ENCODE results near the gene SLC25A10.
"Not testable (repeated sequence)": the region's sequence is repeated elsewhere in the genome, so short reads cannot be mapped to it uniquely, and the experiment has no call there.

The SLC25A10 gene

GRCh38 chr17:81723651-81724209, 11.6 kb downstream of the SLC25A10 start:
- DNase-seq = no peak

DNA sequence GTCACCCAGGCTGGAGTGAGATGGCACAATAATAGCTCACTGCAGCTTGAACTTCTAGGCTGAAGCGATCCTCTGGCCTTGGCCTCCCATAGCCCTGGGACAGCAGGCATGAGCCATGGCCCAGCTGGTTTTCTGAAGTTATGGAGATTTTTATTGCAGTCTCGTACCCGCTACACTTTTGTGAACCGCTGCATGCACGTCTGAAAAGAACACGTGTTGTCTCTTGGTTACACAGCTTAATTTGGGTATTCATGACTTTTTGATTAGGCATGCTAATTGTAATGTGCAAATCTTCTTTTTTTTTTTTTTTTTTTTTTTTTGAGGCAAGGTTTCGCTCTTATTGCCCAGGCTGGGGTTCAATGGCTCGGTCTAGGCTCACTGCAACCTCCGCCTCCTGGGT, 13.4 kb downstream of the SLC25A10 start:
- no peak for DNase-seq

GRCh38 chr17:81726004-81726403, 13.9 kb downstream of the SLC25A10 start:
- DNase-seq = no peak

DNA sequence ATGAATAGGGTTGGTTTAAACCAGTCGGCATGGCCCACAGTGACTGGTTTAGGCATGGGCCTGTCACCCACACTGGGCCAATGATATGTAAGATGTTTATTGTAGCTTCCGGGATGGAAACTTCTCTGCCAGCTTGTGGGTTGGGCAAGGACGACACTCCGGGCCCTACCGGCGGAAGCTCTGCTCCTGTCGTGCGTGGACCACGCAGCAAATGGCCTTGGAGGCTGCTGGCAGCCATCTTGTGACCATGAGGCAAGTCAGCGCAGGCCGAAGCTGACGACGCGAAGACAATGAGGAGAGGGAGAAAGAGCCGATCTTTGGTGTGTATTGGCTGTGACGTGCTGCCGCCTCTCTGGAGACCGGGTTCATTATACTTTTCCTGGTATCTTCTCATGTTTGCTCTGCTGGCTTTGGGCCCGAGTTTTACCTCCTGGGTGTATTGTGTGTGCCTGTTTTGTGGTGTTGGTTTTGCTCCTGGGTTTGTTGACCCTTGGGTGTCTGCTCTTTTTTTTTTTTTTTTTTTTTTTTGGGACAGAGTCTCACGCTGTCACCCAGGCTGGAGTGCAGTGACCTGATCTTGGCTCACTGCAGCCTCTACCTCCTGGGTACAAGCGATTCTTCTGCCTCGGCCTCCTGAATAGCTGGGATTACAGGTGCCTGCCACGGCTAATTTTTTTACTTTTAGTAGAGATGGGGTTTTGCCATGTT, 15.4 kb downstream of the SLC25A10 start:
- no peak for DNase-seq

- DNase-seq = peak; percentile 30
Observed at GRCh38 chr17:81733507-81734404, 21.7 kb downstream of the SLC25A10 start.

- no peak for DNase-seq
Observed at GRCh38 chr17:81734405-81735263, 22.6 kb downstream of the SLC25A10 start.

DNA sequence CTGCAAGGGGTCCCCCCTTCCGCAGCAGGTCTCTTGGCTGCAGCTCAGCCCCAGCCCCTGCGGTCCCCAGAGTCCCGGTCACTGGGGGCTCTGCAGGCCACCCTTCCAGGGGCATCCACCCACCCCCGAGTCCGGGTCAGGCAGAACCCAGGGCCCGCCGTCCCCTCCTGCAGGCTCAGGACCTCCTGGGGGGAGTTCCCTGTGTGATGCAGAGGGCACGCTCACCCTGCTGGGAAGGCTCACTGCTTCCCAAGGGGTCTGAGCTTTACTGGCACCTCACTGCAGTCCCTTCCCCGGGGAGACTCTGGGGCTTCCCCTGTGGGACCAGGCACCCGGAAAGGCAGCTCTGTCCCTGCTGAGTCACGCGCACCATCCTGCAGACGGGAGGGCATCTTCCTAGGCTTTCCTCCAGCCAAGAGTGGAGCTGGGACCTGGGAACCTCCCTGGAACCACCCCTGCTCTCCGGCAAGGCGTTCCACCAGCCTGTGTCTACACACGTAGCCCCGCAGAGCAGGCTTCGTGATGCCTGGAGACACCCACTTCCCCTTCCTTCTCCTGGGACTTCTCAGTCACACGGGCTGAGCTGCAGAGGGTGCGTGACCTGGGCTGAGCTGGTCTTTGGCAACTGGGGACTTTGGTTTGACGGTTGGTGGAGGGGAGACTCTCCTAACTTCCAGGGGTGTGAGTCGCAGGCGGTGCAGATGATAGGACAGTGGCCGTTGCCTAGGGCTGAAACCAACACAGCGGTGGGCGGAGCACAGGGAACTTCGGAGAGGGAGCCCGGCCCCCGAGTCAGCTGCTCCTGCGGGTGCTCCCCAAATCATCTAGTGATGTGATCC, 23.4 kb downstream of the SLC25A10 start:
- DNase-seq = peak; percentile 30

DNA sequence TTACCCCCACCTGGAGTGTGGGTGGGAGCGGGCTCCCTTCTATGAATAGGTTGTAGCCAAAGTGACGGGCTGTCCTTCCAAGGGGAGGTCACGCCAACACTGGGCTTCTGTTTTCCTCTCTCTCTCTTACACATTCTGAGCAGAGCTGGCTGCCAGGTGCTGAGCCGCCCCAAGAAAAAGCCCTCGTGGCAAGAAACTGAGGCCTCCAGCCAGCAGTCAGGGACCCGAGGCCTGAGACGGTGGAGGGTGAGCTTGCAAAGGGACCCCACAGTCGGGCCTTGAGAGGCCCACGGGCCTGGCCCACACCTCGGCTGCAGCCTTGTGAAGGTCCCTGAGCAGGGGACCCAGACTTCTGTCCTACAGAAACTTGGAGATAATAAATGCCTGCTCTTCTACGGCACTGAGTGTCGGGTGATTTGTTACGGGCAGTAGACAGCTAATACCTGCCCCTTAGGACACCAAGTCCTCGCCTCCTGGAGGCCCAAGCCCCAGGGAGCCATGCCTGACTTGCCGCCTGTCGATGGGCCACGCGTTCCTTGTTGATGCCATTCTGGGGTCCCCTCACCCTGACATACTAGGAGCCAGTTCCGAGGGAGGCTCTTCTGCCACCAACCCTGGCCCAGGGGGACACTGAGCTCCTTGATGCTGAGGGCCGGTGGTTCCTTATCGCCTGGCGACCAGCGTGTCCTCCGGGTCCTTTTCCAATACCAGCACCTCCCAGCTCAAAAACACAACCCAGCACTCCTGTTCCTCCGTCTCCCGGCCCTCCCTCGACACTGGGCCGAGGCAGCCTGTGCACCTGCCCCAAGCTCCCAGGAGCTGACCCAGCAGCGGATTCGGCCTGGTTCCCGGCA, 26.1 kb downstream of the SLC25A10 start:
- no peak for DNase-seq

GRCh38 chr17:81738801-81739393, 26.8 kb downstream of the SLC25A10 start:
- DNase-seq = no peak

DNA sequence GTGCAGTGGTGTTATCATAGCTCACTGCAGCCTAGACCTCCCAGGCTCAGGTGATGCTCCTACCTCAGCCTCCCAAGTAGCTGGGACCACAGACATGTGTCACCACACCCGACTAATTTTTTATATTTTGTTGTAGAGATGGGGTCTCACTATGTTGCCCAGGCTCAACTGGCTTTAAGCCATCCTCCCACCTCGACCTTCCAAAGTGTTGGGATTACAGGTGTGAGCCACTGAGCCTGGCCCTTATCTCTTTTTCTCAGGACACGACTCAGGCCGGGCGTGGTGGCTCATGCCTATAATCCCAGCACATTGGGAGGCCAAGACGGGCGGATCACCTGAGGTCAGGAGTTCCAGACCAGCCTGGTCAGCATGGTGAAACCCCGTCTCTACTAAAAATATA, 27.5 kb downstream of the SLC25A10 start:
- DNase-seq = not testable (repeated sequence)

DNA sequence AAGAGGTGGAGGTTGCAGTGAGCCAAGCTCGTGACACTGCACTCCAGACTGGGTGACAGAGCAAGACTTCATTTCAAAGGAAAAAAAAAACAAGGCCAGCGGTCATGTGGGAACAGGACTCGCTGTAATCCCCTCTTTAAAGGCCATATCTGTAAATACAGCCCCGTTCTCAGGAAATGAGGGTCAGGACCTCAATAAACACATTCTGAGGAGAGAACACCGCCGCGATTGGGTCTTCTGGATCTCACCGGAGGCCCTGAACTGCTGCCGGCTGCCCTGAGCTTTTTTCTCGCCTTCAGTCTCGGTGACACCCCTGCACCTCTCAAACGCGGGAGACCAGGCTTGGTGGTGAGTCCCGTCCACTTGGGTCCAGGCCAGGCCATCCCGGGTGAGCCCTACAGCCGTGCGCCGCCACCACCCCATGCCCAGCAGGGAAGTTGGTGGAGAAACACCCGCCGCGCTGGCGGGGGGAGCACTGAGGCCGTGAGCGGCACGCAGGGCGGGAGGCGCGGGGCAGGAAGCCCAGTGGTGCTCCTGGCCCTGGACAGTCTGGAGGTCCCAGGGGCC, 28.4 kb downstream of the SLC25A10 start:
- DNase-seq = no peak

- no peak for DNase-seq
Observed at GRCh38 chr17:81741049-81741593, 29.0 kb downstream of the SLC25A10 start.

DNA sequence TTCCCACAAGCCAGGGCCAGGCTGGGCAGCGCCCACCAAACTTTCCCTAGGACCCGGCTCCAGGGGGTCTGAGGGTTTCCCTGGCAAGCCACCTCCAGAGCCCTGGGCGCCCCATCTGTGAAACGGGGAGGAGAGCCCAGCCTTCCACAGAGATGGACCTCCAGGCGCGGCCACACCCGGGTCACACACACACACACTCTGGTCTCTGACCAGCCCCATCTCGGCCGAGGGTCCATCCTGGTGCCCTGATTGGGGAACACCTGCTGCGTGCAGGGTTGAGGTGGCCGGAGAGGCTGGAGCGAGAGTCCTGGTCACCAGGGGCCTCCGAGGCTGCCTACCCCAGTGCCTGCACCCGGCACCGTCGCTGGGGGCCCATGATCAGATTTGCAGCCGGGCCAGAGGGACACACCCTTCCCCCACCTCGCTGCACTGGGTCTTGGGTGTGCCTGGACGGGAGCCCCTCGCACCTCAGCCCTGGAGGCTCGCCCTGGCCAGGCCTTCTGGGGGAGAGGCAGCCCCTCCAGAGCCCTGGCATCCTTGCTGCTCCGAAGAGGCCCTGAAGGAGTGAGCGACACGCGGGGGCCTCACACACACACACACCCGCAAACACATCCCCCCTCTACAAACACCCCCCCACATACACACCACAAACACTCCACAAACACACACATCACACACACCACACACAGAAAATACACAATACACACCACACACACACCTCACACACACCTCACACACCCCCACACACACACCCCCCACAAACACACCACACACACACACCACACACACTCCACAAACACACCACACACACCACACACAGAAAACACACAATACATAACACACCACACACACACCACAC, 29.7 kb downstream of the SLC25A10 start:
- DNase-seq = no peak
